Vagina (tissue), 2 donors: ENCODE data around the gene TBC1D21.

Experiments
- POLR2A ChIP-seq, 2 donors: fragments of 450-650 bp; IDR thresholded peaks; one replicate each; pipeline ENCODE4 v1.6.1; 2017; ENCODE audit warnings: antibody characterized with exemption in 2 of 2, mild to moderate bottlenecking in 2 of 2, moderate library complexity in 2 of 2
- POLR2AphosphoS5 ChIP-seq, 2 donors: sonication (generic); formaldehyde crosslinking; IDR thresholded peaks; one replicate each; pipeline ENCODE4 v1.9.0; 2017; ENCODE audit warnings: antibody characterized with exemption in 2 of 2, mild to moderate bottlenecking in 2 of 2, low read depth in 1 of 2; ENCODE audit not compliant: insufficient read depth in 1 of 2
- TF ChIP-seq, protein P1 (sequence below), 3 experiments: fragments of 450-650 bp in 2 of 3; fragments of 200-600 bp in 1 of 3; sonication (generic) in 1 of 3; IDR thresholded peaks; one replicate each; pipeline ENCODE4 v1.5.1; 2017 to 2019; ENCODE audit warnings: antibody characterized with exemption in 3 of 3, mild to moderate bottlenecking in 2 of 3, moderate library complexity in 2 of 3

DNA sequence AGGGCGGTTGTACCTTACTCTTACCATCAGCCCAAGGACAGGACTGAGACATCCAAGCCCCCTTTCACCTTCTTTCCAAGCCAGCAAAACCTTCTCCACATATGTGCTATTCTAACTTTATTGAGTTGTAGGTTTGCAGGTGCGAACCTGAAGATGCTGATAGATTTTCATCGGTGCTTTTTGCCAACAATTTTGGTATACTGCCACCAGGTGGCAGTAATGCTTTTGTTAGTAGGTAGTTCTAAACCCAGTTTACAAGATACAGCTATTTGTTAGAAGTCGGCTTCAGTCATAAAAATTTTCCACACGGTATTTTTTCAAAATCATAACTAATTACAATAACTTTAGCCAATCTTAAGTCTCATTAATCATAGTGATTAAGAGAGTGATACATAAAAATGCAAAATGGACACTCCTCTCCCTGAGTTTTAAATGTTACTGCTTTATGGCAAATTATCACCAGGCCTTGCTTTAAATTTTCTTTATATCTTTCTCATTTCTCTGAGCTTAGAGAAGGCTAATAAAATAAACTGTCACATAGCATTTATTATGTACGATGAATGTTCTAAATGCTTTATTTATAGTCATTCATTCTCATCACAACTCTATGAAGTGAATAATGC, 636 bp downstream of the TBC1D21 start:
- TF ChIP-seq, protein P1, sequence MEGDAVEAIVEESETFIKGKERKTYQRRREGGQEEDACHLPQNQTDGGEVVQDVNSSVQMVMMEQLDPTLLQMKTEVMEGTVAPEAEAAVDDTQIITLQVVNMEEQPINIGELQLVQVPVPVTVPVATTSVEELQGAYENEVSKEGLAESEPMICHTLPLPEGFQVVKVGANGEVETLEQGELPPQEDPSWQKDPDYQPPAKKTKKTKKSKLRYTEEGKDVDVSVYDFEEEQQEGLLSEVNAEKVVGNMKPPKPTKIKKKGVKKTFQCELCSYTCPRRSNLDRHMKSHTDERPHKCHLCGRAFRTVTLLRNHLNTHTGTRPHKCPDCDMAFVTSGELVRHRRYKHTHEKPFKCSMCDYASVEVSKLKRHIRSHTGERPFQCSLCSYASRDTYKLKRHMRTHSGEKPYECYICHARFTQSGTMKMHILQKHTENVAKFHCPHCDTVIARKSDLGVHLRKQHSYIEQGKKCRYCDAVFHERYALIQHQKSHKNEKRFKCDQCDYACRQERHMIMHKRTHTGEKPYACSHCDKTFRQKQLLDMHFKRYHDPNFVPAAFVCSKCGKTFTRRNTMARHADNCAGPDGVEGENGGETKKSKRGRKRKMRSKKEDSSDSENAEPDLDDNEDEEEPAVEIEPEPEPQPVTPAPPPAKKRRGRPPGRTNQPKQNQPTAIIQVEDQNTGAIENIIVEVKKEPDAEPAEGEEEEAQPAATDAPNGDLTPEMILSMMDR (IDR thresholded peaks at IDR 0.05): peak; percentile 34 to 50 (median 42)
- TF ChIP-seq POLR2A (IDR thresholded peaks at IDR 0.05): no peak
- TF ChIP-seq POLR2AphosphoS5 (IDR thresholded peaks at IDR 0.05; ENCODE audit: insufficient read depth in 1 of 2, low read depth in 1 of 2): no peak
